Muscle of back (tissue), 11 donors: ENCODE data around the gene PACS2. TPM values are rescaled to one million over a fixed set of nuclear protein-coding genes. Genes with fewer than 3 reads are reported as not detected.

Experiments used
- DNase-seq, 3 donors: peaks; one replicate each; pipeline versions ENCODE4 v3.0.0 to v3.0.0-alpha.2; 2013
- polyA plus RNA-seq, 10 donors: library from polyadenylated mRNA; unstranded; fragments of 120-200 nt; gene quantifications; one replicate each; pipeline ENCODE4 v1.2.1, GENCODE V29; 2013; ENCODE audit not compliant: insufficient read length in 10 of 10

Gene PACS2
- polyA plus RNA-seq, 10 donors = 68.7 to 112 (median 87.4) TPM

- no peak for DNase-seq
These were observed 124.6 kb downstream of the PACS2 start for GRCh38 chr14:105439179-105439578.

GRCh38 chr14:105439710-105440553, 125.4 kb downstream of the PACS2 start:
- peak in 1 of 3 donors; percentile 32 for DNase-seq

- no peak for DNase-seq
These were observed 126.0 kb downstream of the PACS2 start for GRCh38 chr14:105440554-105440900.

- no peak for DNase-seq
These were observed 126.4 kb downstream of the PACS2 start for GRCh38 chr14:105440992-105441391.

GRCh38 chr14:105442125-105442524, 127.6 kb downstream of the PACS2 start:
- DNase-seq = no peak

- no peak for DNase-seq
These were observed 128.3 kb downstream of the PACS2 start for GRCh38 chr14:105442834-105443233.

GRCh38 chr14:105444859-105445258, 130.3 kb downstream of the PACS2 start:
- DNase-seq = no peak

GRCh38 chr14:105445290-105445689, 130.7 kb downstream of the PACS2 start:
- DNase-seq = no peak

- no peak for DNase-seq
These were observed 131.6 kb downstream of the PACS2 start for GRCh38 chr14:105445901-105446845.

- DNase-seq = no peak
These were observed 132.4 kb downstream of the PACS2 start for GRCh38 chr14:105446971-105447370.

Other genes with a start within 250 kb of the PACS2 start
- 1 to 10 TPM in 3 of 10 donors, under 1 TPM in 7; 0.59 to 1.0 (median 0.88) TPM for gene GPR132, start 249.3 kb upstream of the PACS2 start, polyA plus RNA-seq
- gene JAG2, start 146.0 kb upstream of the PACS2 start, polyA plus RNA-seq = 10 to 100 TPM; 21.8 to 51.2 (median 35.0) TPM
- 10 to 100 TPM in 8 of 10 donors, 1 to 10 TPM in 2; 7.3 to 19.6 (median 13.8) TPM for gene NUDT14, start 133.4 kb upstream of the PACS2 start, polyA plus RNA-seq
- gene BTBD6, start 66.2 kb upstream of the PACS2 start, polyA plus RNA-seq = 10 to 100 TPM; 29.6 to 45.7 (median 37.9) TPM
- 10 to 100 TPM; 17.7 to 28.4 (median 24.8) TPM for gene BRF1, start 13.7 kb upstream of the PACS2 start, polyA plus RNA-seq
- 1 to 10 TPM in 6 of 10 donors, under 1 TPM in 4; 0.24 to 3.2 (median 1.1) TPM for gene TEX22, start 83.8 kb downstream of the PACS2 start, polyA plus RNA-seq
- gene MTA1, start 105.1 kb downstream of the PACS2 start, polyA plus RNA-seq = 10 to 100 TPM; 53.6 to 88.0 (median 77.0) TPM
- gene CRIP2, start 160.1 kb downstream of the PACS2 start, polyA plus RNA-seq = 100 to 1,000 TPM; 168 to 264 (median 195) TPM
- gene CRIP1, start 172.1 kb downstream of the PACS2 start, polyA plus RNA-seq = 10 to 100 TPM; 27.5 to 85.2 (median 44.3) TPM
- 1 to 10 TPM; 3.4 to 8.7 (median 5.9) TPM for gene TEDC1, start 176.5 kb downstream of the PACS2 start, polyA plus RNA-seq
- gene TMEM121, start 211.8 kb downstream of the PACS2 start, polyA plus RNA-seq = 1 to 10 TPM; 1.0 to 3.7 (median 2.1) TPM